Adrenal gland (tissue), 5 donors: ENCODE measurements around the gene ADARB2.

Experiments
- POLR2A ChIP-seq, 2 donors: fragments of 450-650 bp; IDR thresholded peaks; one replicate each; pipeline ENCODE4 v1.6.1; 2017; ENCODE audit warnings: antibody characterized with exemption in 2 of 2, mild to moderate bottlenecking in 2 of 2, moderate library complexity in 1 of 2
- TF ChIP-seq, protein P1 (sequence below), 6 experiments: fragments of 450-650 bp in 4 of 6; fragments of 200-600 bp in 2 of 6; sonication (generic) in 1 of 6; IDR thresholded peaks; 1 replicate in 5 of 6; 2 replicates in 1 of 6; pipeline versions ENCODE4 v1.5.1 to v1.8.0; 2016 to 2021; ENCODE audit warnings: antibody characterized with exemption in 6 of 6, mild to moderate bottlenecking in 2 of 6, moderate library complexity in 1 of 6
- donor health status: DM: no; HTN: no; CAD: no.

GRCh38 chr10:1595726-1596125 lies 141.6 kb downstream of the ADARB2 start:
- TF ChIP-seq POLR2A (IDR thresholded peaks at IDR 0.05): no peak
- TF ChIP-seq, protein P1, sequence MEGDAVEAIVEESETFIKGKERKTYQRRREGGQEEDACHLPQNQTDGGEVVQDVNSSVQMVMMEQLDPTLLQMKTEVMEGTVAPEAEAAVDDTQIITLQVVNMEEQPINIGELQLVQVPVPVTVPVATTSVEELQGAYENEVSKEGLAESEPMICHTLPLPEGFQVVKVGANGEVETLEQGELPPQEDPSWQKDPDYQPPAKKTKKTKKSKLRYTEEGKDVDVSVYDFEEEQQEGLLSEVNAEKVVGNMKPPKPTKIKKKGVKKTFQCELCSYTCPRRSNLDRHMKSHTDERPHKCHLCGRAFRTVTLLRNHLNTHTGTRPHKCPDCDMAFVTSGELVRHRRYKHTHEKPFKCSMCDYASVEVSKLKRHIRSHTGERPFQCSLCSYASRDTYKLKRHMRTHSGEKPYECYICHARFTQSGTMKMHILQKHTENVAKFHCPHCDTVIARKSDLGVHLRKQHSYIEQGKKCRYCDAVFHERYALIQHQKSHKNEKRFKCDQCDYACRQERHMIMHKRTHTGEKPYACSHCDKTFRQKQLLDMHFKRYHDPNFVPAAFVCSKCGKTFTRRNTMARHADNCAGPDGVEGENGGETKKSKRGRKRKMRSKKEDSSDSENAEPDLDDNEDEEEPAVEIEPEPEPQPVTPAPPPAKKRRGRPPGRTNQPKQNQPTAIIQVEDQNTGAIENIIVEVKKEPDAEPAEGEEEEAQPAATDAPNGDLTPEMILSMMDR (IDR thresholded peaks at IDR 0.05): no peak
